Astrocyte of the spinal cord (primary cell): ENCODE results near the gene ZIM2.

Source experiments
- DNase-seq: peaks from one replicate; pipeline ENCODE4 v3.0.0; 2011; ENCODE audit warnings: low read depth, low spot score
- H3K4me3 ChIP-seq: 2 replicates; pipeline ENCODE4 v1.5.1; 2011; ENCODE audit warnings: low read depth, mild to moderate bottlenecking, low read length, moderate library complexity
- CTCF ChIP-seq: IDR thresholded peaks from 2 replicates; pipeline ENCODE4 v1.5.1; 2012; ENCODE audit warnings: low read depth, mild to moderate bottlenecking, low read length, inconsistent platforms
- in situ Hi-C: cut with HindIII; loops from 2 replicates; pipeline ENCODE4 v1.10.0; 2017; ENCODE audit warnings: low sequenced_read_pairs

The ZIM2 gene

GRCh38 chr19:56838909-56839651 lies 1.4 kb downstream of the ZIM2 start:
- peak; percentile 70 for DNase-seq
- H3K4me3 ChIP-seq: no peak overlapping the region
- no peak for TF ChIP-seq CTCF
- in situ Hi-C loops: no loop called here

GRCh38 chr19:56838024-56838908 lies 2.3 kb downstream of the ZIM2 start:
- peak overlapping the region; percentile 20 for H3K4me3 ChIP-seq
- TF ChIP-seq CTCF: no peak
- in situ Hi-C loops: no loop called here
- DNase-seq: peak; percentile 4

- in situ Hi-C loops: no loop called here
- H3K4me3 ChIP-seq: no peak overlapping the region
- TF ChIP-seq CTCF: peak; percentile 12
- peak; percentile 0 for DNase-seq
These were observed 3.0 kb downstream of the ZIM2 start for GRCh38 chr19:56837492-56838023.

- H3K4me3 ChIP-seq: no peak overlapping the region
- no peak for TF ChIP-seq CTCF
- in situ Hi-C loops: no loop called here
- no peak for DNase-seq
These were observed 3.5 kb downstream of the ZIM2 start for GRCh38 chr19:56837004-56837403.

GRCh38 chr19:56836059-56836458 lies 4.5 kb downstream of the ZIM2 start:
- DNase-seq: no peak
- in situ Hi-C loops: no loop called here
- H3K4me3 ChIP-seq: no peak overlapping the region
- TF ChIP-seq CTCF: no peak

GRCh38 chr19:56835401-56835800 lies 5.1 kb downstream of the ZIM2 start:
- no peak overlapping the region for H3K4me3 ChIP-seq
- in situ Hi-C loops: no loop called here
- TF ChIP-seq CTCF: no peak

More at GRCh38 chr19:56835401-56835800, 5.1 kb downstream of the ZIM2 start:
- DNase-seq: no peak
